ENCODE measurements around the gene F3. TPM values are rescaled to one million over a fixed set of nuclear protein-coding genes. Genes with fewer than 3 reads are reported as not detected.

The F3 gene
- polyA plus RNA-seq, 2 of the 4 experiments (the other 2 are of a cell fraction) = 3.2 to 4.4 TPM

GRCh38 chr1:94490556-94490955, 51.0 kb downstream of the F3 start (continued):
- no peak for TF ChIP-seq SREBF2 (IDR thresholded peaks at IDR 0.05)
- no peak for TF ChIP-seq BCL3 (IDR thresholded peaks at IDR 0.05)
- no peak for TF ChIP-seq TFCP2L1 (CRISPR knock-in tag; IDR thresholded peaks at IDR 0.05)

DNA sequence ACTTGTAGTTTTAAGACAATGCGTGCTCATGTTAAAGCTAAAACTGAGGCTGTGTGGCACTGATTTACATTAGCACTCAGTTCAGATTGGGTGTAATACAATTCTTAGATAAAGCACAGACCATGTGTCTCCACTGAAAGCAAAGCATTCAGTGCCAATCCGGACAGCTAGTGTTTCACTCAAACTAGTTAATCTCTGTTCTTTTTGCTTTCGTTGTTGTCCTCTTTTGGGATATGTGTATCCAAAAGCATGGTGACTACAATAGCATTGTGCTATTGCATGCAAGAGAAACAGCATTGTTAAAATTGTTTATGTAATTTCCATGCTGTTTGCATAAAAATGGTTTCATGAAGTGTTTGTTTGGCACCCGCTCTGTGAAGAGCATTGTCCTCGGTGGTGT, 54.6 kb downstream of the F3 start:
- no peak for FAIRE-seq
- CTCF ChIA-PET = interaction anchor here (0.5 to 8.8 kb wide), 3 partner anchors 199 to 319 kb away, joined by 3 to 80 read pairs (median 4); no protein-coding TSS in a partner anchor

DNA sequence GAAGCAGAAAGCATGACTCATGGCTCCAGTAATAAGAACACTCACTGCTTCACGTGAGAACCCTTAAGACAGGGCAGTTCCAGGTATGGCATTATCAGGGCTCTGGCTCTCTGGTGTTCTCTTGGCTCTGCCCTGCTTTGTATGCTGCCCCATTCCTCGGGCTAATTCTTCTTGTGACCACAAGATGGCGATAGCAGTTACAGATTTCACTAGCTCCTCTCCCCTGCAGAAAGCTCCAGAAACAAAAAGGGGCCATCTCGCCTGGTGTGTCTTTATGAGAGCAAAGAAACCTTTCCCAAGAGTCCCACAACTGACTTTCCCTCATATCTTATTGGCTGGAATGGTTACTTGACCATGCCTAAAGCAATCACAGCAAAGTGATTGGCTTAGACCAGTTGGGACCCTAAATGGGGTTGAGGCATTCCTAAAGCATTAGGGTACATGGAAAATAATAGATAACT, 60.1 kb downstream of the F3 start:
- no peak overlapping the region for H3K27ac ChIP-seq
- ATAC-seq (peak; percentile 89 to 96), FAIRE-seq (no peak), DNase-seq (ENCODE audit: low read depth in 1 of 2, low spot score in 1 of 2) (peak; percentile 37 to 66)
- CTCF ChIA-PET = interaction anchor here (0.6 to 8.8 kb wide), 19 partner anchors 10 to 560 kb away, joined by 3 to 80 read pairs (median 4); partner anchors contain the start of gene F3
- H3K4me3 ChIP-seq = no peak overlapping the region
- peak; percentile 64 for TF ChIP-seq SMC3 (IDR thresholded peaks at IDR 0.05)
- TF ChIP-seq EHF (CRISPR knock-in tag; IDR thresholded peaks at IDR 0.05) = no peak
- TF ChIP-seq RAD21 (conservative IDR thresholded peaks at IDR 0.05 in 1 of 2, IDR thresholded peaks at IDR 0.05 in 1 of 2) = peak; percentile 56 to 62
- no peak for TF ChIP-seq SREBF2 (IDR thresholded peaks at IDR 0.05)
- TF ChIP-seq MYC (IDR thresholded peaks at IDR 0.05; ENCODE audit: borderline replicate concordance, low read length) = no peak
- TF ChIP-seq, protein P1, sequence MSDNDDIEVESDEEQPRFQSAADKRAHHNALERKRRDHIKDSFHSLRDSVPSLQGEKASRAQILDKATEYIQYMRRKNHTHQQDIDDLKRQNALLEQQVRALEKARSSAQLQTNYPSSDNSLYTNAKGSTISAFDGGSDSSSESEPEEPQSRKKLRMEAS (IDR thresholded peaks at IDR 0.05) = no peak
- no peak for TF ChIP-seq EP300 (IDR thresholded peaks at IDR 0.05)
- TF ChIP-seq, protein P2, sequence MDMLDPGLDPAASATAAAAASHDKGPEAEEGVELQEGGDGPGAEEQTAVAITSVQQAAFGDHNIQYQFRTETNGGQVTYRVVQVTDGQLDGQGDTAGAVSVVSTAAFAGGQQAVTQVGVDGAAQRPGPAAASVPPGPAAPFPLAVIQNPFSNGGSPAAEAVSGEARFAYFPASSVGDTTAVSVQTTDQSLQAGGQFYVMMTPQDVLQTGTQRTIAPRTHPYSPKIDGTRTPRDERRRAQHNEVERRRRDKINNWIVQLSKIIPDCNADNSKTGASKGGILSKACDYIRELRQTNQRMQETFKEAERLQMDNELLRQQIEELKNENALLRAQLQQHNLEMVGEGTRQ (IDR thresholded peaks at IDR 0.05) = no peak
- TF ChIP-seq, protein P3, sequence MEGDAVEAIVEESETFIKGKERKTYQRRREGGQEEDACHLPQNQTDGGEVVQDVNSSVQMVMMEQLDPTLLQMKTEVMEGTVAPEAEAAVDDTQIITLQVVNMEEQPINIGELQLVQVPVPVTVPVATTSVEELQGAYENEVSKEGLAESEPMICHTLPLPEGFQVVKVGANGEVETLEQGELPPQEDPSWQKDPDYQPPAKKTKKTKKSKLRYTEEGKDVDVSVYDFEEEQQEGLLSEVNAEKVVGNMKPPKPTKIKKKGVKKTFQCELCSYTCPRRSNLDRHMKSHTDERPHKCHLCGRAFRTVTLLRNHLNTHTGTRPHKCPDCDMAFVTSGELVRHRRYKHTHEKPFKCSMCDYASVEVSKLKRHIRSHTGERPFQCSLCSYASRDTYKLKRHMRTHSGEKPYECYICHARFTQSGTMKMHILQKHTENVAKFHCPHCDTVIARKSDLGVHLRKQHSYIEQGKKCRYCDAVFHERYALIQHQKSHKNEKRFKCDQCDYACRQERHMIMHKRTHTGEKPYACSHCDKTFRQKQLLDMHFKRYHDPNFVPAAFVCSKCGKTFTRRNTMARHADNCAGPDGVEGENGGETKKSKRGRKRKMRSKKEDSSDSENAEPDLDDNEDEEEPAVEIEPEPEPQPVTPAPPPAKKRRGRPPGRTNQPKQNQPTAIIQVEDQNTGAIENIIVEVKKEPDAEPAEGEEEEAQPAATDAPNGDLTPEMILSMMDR (IDR thresholded peaks at IDR 0.05) = peak; percentile 67
- TF ChIP-seq HOXB13 (CRISPR knock-in tag; IDR thresholded peaks at IDR 0.05; ENCODE audit: low read depth) = no peak
- no peak for TF ChIP-seq JUN (IDR thresholded peaks at IDR 0.05)
- TF ChIP-seq CHD2 (IDR thresholded peaks at IDR 0.05; ENCODE audit: low read length, partially characterized antibody) = no peak
- TF ChIP-seq HOXB5 (CRISPR knock-in tag; IDR thresholded peaks at IDR 0.05) = no peak
- TF ChIP-seq NPAS2 (CRISPR knock-in tag; IDR thresholded peaks at IDR 0.05; ENCODE audit: borderline replicate concordance) = no peak
- TF ChIP-seq FOSB (CRISPR knock-in tag; IDR thresholded peaks at IDR 0.05) = no peak
- no peak for TF ChIP-seq MAFK (IDR thresholded peaks at IDR 0.05; ENCODE audit: partially characterized antibody)
- no peak for TF ChIP-seq GATA3 (IDR thresholded peaks at IDR 0.05; ENCODE audit: borderline replicate concordance)
- TF ChIP-seq ESRRA (IDR thresholded peaks at IDR 0.05; ENCODE audit: borderline replicate concordance, low read length) = no peak
- no peak for TF ChIP-seq NR3C1 (IDR thresholded peaks at IDR 0.05)
- TF ChIP-seq CEBPB (IDR thresholded peaks at IDR 0.05) = no peak
- TF ChIP-seq MAZ (IDR thresholded peaks at IDR 0.05; ENCODE audit: borderline replicate concordance, low read depth, low read length) = no peak
- POLR2A ChIA-PET = no interaction called here
- H3K9me3 ChIP-seq = no peaks in the 10 kb centered on the region
- no peaks in the 10 kb centered on the region for H3K4me1 ChIP-seq
- no peak overlapping the region for H3K4me2 ChIP-seq
- WGBS (ENCODE audit: missing lambda C conversion rate) = 2% methylated on average over 4 of the region's 4 CpGs

More for the DNA sequence above, 54.6 kb downstream of the F3 start:
- ATAC-seq (no peak), DNase-seq (ENCODE audit: low read depth in 1 of 2, low spot score in 1 of 2) (no peak)
- Histone ChIP-seq H3K4me2 (no peak overlapping the region), H3K4me3 (no peak overlapping the region), H3K9me3 (no peaks in the 10 kb centered on the region), H3K27ac (no peak overlapping the region), H3K4me1 (no peaks in the 10 kb centered on the region)
- TF ChIP-seq KDM1A (IDR thresholded peaks at IDR 0.05; ENCODE audit: low read depth) (no peak), SREBF2 (IDR thresholded peaks at IDR 0.05) (no peak), CHD4 (IDR thresholded peaks at IDR 0.05; ENCODE audit: borderline replicate concordance) (no peak), TP53 (CRISPR knock-in tag; IDR thresholded peaks at IDR 0.05) (no peak)
- POLR2A ChIA-PET = no interaction called here
- 88% methylated on average over 5 of the region's 5 CpGs for WGBS (ENCODE audit: missing lambda C conversion rate)
